PC-9 (cell line): Measurements from ENCODE around the gene SPART.

Experiments
- EZH2 ChIP-seq: fragments of 200-600 bp; sonication (generic); IDR thresholded peaks from 2 replicates; pipeline ENCODE4 v1.8.0; 2017; ENCODE audit warnings: antibody characterized with exemption, low read depth
- TF ChIP-seq, protein P1 (sequence below): fragments of 200-600 bp; sonication (generic); conservative IDR thresholded peaks from 2 replicates; pipeline ENCODE4 v1.6.1; 2017; ENCODE audit warnings: mixed run types, antibody characterized with exemption, mild to moderate bottlenecking, moderate library complexity

DNA sequence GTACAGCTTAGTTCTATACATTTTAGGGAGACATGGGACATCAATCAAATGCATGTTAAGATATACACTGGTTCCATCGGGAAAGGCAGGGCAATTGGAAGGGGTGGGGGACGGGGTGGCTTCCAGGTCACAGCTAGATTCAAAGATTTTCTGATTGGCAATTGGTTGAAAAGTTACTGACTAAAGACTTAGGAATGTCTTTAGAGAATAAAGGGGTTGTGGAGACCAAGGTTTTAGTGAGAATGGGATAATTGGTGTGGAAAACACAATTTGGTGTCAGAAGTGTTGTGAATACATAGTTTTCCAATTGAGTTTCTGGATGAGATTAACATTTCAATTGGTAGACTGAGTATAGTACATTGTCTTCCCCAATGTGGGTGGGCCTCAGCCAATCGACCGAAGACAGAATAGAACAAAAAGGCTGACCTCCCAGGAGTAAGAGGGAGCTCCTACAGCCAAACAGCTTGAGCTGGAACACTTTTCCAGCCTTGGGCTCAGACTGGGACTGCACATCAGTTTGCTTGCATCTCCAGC, 47.6 kb downstream of the SPART start:
- TF ChIP-seq, protein P1, sequence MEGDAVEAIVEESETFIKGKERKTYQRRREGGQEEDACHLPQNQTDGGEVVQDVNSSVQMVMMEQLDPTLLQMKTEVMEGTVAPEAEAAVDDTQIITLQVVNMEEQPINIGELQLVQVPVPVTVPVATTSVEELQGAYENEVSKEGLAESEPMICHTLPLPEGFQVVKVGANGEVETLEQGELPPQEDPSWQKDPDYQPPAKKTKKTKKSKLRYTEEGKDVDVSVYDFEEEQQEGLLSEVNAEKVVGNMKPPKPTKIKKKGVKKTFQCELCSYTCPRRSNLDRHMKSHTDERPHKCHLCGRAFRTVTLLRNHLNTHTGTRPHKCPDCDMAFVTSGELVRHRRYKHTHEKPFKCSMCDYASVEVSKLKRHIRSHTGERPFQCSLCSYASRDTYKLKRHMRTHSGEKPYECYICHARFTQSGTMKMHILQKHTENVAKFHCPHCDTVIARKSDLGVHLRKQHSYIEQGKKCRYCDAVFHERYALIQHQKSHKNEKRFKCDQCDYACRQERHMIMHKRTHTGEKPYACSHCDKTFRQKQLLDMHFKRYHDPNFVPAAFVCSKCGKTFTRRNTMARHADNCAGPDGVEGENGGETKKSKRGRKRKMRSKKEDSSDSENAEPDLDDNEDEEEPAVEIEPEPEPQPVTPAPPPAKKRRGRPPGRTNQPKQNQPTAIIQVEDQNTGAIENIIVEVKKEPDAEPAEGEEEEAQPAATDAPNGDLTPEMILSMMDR = no peak
- TF ChIP-seq EZH2 = no peak
